ENCODE results near the gene MAP3K19.

The MAP3K19 gene

DNA sequence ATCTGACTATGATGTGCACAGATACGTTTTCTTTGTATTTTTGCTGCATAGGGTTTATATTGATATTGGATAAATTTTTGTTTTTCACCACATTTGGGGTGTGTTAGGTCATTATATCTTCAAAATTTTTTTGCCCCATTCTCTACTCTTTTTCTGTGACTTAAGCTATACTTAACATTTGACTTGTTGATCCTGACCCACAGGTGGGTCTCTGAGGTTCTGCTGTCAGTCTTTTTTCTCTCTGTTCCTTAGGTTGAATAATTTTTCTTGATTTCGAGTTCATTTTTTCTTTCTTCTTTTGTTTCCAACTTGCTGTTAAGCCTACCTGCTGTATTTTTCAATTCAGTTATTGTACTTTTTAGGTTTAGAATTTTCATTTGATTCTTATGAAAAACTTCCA is 16.9 kb upstream of the MAP3K19 start:
- TF ChIP-seq, protein P1, sequence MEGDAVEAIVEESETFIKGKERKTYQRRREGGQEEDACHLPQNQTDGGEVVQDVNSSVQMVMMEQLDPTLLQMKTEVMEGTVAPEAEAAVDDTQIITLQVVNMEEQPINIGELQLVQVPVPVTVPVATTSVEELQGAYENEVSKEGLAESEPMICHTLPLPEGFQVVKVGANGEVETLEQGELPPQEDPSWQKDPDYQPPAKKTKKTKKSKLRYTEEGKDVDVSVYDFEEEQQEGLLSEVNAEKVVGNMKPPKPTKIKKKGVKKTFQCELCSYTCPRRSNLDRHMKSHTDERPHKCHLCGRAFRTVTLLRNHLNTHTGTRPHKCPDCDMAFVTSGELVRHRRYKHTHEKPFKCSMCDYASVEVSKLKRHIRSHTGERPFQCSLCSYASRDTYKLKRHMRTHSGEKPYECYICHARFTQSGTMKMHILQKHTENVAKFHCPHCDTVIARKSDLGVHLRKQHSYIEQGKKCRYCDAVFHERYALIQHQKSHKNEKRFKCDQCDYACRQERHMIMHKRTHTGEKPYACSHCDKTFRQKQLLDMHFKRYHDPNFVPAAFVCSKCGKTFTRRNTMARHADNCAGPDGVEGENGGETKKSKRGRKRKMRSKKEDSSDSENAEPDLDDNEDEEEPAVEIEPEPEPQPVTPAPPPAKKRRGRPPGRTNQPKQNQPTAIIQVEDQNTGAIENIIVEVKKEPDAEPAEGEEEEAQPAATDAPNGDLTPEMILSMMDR (IDR thresholded peaks at IDR 0.05; ENCODE audit: low read depth, low read length): no peak

DNA sequence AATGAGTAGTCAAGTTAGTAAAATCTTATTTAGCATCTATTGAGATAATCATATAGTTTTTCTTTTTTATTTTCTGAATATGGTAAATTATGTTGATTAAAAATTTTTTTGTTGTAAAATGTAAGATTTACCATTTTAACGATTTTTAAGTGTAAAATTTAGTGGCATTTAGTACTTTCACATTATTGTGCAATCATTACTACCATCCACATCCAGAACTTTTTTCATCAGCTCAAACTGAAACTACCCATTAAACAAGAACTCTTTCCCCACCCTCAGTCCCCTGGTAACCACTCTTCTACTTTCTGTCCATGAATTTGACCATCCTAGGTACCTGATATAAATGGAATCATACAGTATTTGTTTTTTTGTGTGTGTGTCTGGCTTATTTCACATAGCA is 16.0 kb upstream of the MAP3K19 start:
- TF ChIP-seq, protein P1 (IDR thresholded peaks at IDR 0.05; ENCODE audit: low read depth, low read length): no peak
- H3K4me3 ChIP-seq (ENCODE audit: low read depth, low read length): no peak overlapping the region

More for the DNA sequence above, 16.9 kb upstream of the MAP3K19 start:
- H3K4me3 ChIP-seq (ENCODE audit: low read depth, low read length): no peak overlapping the region

DNA sequence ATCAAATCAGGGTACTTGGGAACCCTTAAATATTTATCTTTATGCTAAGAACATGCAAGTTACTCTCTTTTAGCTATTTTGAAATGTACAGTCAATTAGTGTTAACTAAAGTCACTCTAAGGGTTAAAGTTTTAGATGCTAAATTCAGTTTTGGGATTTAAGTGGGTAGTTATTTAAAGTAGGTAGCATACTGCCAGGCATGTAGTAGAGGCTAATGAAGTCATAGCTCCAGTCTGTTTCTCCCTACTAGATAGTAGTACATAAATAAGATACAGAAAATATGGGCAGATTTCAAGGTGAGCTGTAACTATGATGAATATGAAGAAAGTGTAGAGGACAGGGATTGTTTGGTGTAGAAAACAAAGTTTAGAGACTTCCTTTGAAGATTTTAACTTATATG is 12.3 kb upstream of the MAP3K19 start:
- no peak overlapping the region for H3K4me3 ChIP-seq (ENCODE audit: low read depth, low read length)
- TF ChIP-seq, protein P1 (IDR thresholded peaks at IDR 0.05; ENCODE audit: low read depth, low read length): no peak

DNA sequence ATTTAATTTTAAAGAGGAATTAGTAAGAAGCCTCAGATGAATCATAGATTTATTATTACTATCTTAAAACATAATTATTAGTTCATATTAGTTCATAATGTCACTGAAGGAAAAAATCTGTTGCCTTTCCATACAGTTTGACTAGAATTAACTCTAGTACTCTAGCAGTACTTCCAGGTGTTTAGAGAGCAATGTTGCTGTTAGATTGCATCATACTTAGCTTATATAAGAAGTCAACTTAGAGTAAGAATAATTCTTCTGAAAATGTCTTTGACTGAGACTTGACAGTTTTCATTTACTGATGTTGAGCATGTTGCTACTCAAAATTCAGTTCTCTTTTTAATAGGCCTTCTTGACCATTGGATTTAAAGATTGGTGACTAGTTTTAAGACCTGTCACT is 9.5 kb upstream of the MAP3K19 start:
- H3K4me3 ChIP-seq (ENCODE audit: low read depth, low read length): no peak overlapping the region
- TF ChIP-seq, protein P1 (IDR thresholded peaks at IDR 0.05; ENCODE audit: low read depth, low read length): no peak

DNA sequence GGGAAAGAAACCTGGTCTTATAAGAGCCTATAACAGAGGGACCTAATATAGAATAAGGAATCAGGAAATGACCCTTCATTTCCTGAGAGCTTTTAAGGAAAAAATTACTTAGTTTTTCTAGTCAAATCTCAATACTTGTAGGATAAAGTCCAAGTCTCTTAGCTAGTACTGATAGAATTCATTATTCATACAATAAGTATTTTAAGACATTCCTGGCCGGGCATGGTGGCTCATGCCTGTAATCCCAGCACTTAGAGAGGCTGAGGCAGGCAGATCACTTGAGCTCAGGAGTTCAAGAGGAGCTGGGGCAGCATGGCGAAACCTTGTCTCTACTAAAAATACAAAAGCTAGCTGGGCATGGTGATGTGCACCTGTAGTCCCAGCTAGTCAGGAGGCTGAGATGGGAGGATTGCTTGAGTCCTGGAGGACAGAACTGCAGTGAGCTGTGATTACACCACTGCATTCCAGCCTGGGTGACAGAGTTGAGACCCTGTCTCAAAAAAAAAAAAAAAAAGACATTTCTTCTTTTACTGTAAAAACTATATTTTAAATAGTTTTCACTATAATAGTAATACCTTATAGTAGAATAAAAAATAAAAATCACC is 8.0 kb upstream of the MAP3K19 start:
- H3K4me3 ChIP-seq (ENCODE audit: low read depth, low read length): peak overlapping the region; percentile 12; the same call in 1 of the 2 replicates
- TF ChIP-seq, protein P1 (IDR thresholded peaks at IDR 0.05; ENCODE audit: low read depth, low read length): no peak

DNA sequence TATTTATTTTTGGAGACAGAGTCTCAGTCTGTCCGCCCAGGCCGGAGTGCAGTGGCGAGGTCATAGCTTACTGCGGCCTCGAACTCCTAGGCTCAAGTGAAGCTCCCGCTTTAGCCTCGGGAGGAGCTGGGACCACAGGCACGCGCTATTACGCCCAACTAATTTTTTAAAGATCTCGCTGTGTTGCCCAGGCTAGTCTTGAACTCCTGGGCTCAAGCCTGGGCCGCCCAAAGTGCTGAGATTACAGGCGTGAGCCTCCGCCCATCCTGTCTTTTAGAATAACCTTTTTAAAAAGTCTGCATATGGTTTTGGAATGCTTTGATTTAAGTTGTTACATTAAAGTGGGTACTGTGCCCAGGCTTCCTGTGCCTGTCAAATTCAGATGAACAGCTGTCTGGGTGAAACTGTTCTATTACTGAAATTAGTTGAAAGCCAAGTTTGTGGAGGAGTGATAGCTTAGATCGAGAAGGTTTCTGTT is 5.8 kb upstream of the MAP3K19 start:
- peak overlapping the region; percentile 83 for H3K4me3 ChIP-seq (ENCODE audit: low read depth, low read length)
- TF ChIP-seq, protein P1 (IDR thresholded peaks at IDR 0.05; ENCODE audit: low read depth, low read length): no peak

DNA sequence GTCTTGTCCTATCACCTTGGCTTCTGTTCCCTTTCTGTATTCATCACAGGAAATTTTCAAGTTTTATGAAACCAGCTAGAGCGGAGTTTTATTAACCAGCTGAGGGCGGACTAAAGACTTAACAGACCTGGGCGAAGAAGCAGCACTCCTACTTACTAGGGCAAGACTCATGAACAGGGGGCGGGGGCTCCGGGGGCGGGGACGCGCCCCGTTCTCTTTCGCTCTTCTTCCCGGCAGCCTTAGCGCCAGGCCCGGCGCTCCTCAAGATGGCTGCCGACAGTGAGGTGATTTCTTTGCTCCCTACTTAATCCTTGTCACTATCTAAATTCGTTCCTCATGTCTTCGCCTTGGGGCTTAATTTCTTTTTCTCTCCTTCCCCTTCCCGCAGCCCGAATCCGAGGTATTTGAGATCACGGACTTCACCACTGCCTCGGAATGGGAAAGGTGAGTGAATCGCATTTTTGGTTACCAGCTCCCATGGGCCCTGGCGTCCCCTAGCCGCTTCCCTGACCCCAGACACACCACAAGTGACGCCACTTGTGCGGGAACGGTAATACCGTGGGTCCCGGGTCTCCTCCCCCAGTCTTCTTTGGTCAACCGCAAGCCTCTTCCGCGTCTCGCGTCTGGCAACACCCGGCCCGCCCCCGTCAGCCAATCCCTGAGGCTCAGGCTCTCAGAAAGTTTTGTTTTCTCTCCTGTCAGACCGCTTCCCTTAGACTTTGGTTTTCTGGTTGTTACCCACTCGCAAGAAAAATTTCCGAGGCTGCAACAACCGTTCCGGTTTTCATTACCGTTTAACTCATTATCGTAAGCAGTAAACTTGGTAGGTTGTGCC is 5.0 kb upstream of the MAP3K19 start, which contains the start of gene RAB3GAP1:
RAB3GAP1 (plus strand) TSS at position 251 of the 835 bp plus-strand sequence; CDS start at position 267, 16 bp downstream.
- peak within 1 kb of the TSS; percentile 83 for H3K4me3 ChIP-seq (ENCODE audit: low read depth, low read length)
- TF ChIP-seq, protein P1 (IDR thresholded peaks at IDR 0.05; ENCODE audit: low read depth, low read length): no peak
